MM.1S (cell line): Measurements from ENCODE around the gene GBX1.

Experiments used
- DNase-seq: peaks from one replicate; pipeline ENCODE4 v3.0.0-alpha.2; 2015
- H2AFZ ChIP-seq: fragments of 300-600 bp; sonication (generic); 2 replicates; pipeline ENCODE4 v1.6.0; 2016; ENCODE audit warnings: antibody characterized with exemption, low read length
- H3F3A ChIP-seq: fragments of 300-600 bp; sonication (generic); 2 replicates; pipeline ENCODE4 v1.6.1; 2016; ENCODE audit warnings: mild to moderate bottlenecking, antibody characterized with exemption, low read length, moderate library complexity, mixed read lengths; ENCODE audit not compliant: insufficient read depth
- H3K27ac ChIP-seq: fragments of 300-600 bp; sonication (generic); 2 replicates; pipeline ENCODE4 v1.5.1; 2016; ENCODE audit warnings: mild to moderate bottlenecking, low read length
- H3K27me3 ChIP-seq: fragments of 300-600 bp; sonication (generic); replicated peaks from 2 replicates; pipeline ENCODE4 v1.6.0; 2016; ENCODE audit warnings: low read length; ENCODE audit not compliant: insufficient read depth
- H3K36me3 ChIP-seq: fragments of 300-600 bp; sonication (generic); replicated peaks from 2 replicates; pipeline ENCODE4 v1.6.1; 2016; ENCODE audit warnings: mild to moderate bottlenecking, low read length, mixed read lengths; ENCODE audit not compliant: insufficient read depth
- H3K4me1 ChIP-seq: fragments of 300-600 bp; sonication (generic); 2 replicates; pipeline ENCODE4 v1.6.1; 2016; ENCODE audit warnings: low read length, mixed read lengths
- H3K4me2 ChIP-seq: fragments of 300-600 bp; sonication (generic); 2 replicates; pipeline ENCODE4 v1.6.0; 2016; ENCODE audit warnings: low read depth, low read length
- H3K4me3 ChIP-seq: fragments of 300-600 bp; sonication (generic); 2 replicates; pipeline ENCODE4 v1.5.1; 2016; ENCODE audit warnings: low read length, mixed read lengths
- H3K79me2 ChIP-seq: fragments of 300-600 bp; sonication (generic); 2 replicates; pipeline ENCODE4 v1.6.1; 2016; ENCODE audit warnings: mixed run types, low read length, mixed read lengths
- H3K9ac ChIP-seq: fragments of 300-600 bp; sonication (generic); 2 replicates; pipeline ENCODE4 v1.6.1; 2016; ENCODE audit warnings: low read length, mixed read lengths
- H3K9me2 ChIP-seq: fragments of 300-600 bp; sonication (generic); replicated peaks from 2 replicates; pipeline ENCODE4 v1.6.1; 2016; ENCODE audit warnings: mild to moderate bottlenecking, low read length, mixed read lengths; ENCODE audit not compliant: insufficient read depth
- H3K9me3 ChIP-seq: fragments of 300-600 bp; sonication (generic); replicated peaks from 2 replicates; pipeline ENCODE4 v1.6.1; 2016; ENCODE audit warnings: mild to moderate bottlenecking, low read length, mixed read lengths; ENCODE audit not compliant: insufficient read depth
- H4K20me1 ChIP-seq: fragments of 300-600 bp; sonication (generic); 2 replicates; pipeline ENCODE4 v1.6.1; 2016; ENCODE audit warnings: mild to moderate bottlenecking, low read length, moderate library complexity, mixed read lengths; ENCODE audit not compliant: insufficient read depth
- EZH2 ChIP-seq: fragments of 300-600 bp; sonication (generic); optimal IDR thresholded peaks from 2 replicates; pipeline ENCODE3; 2017; ENCODE audit warnings: low read depth, mild to moderate bottlenecking, antibody characterized with exemption, low read length, mixed read lengths
- EZH2phosphoT487 ChIP-seq: fragments of 300-600 bp; sonication (generic); IDR thresholded peaks from 2 replicates; pipeline ENCODE4 v1.6.1; 2018; ENCODE audit warnings: antibody characterized with exemption, low read length
- TF ChIP-seq, protein P1 (sequence below): fragments of 300-600 bp; sonication (generic); IDR thresholded peaks from 2 replicates; pipeline ENCODE4 v1.5.1; 2016; ENCODE audit warnings: antibody characterized with exemption, low read length, mixed read lengths

GBX1 gene

DNA sequence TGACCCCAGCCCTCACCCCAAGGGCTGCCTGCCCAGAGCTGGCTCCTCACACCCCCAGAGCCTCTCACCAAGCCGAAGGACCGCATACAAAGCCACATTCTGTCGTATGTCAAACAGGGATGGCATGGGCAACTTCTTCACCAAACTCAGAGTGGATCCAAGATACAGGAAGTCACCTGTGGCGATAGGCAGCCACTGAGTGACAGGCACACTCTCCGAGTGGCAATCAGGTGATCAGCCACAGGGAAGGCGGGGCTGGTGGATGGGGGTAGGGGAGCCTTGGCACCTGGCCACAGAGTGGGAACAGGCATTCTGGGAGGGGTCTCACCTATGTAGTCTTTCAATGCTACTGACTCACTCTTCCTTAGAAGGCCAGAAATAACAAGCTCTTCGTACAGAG, 26.7 kb upstream of the GBX1 start:
- Histone ChIP-seq H3K79me2 (no peaks in the 10 kb centered on the region), H3K9me3 (no peaks in the 10 kb centered on the region), H3K4me1 (no peaks in the 10 kb centered on the region), H3K4me3 (no peak overlapping the region), H3K27me3 (peaks cover 100% of the 10 kb centered on the region), H3K27ac (no peak overlapping the region), H3K9me2 (no peaks in the 10 kb centered on the region), H4K20me1 (no peaks in the 10 kb centered on the region), H3K36me3 (no peaks in the 10 kb centered on the region), H2AFZ (no peak overlapping the region), H3F3A (no peaks in the 10 kb centered on the region), H3K9ac (no peak overlapping the region), H3K4me2 (no peak overlapping the region)
- TF ChIP-seq EZH2 (no peak), EZH2phosphoT487 (no peak)
- TF ChIP-seq, protein P1, sequence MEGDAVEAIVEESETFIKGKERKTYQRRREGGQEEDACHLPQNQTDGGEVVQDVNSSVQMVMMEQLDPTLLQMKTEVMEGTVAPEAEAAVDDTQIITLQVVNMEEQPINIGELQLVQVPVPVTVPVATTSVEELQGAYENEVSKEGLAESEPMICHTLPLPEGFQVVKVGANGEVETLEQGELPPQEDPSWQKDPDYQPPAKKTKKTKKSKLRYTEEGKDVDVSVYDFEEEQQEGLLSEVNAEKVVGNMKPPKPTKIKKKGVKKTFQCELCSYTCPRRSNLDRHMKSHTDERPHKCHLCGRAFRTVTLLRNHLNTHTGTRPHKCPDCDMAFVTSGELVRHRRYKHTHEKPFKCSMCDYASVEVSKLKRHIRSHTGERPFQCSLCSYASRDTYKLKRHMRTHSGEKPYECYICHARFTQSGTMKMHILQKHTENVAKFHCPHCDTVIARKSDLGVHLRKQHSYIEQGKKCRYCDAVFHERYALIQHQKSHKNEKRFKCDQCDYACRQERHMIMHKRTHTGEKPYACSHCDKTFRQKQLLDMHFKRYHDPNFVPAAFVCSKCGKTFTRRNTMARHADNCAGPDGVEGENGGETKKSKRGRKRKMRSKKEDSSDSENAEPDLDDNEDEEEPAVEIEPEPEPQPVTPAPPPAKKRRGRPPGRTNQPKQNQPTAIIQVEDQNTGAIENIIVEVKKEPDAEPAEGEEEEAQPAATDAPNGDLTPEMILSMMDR = no peak
- DNase-seq = no peak

DNA sequence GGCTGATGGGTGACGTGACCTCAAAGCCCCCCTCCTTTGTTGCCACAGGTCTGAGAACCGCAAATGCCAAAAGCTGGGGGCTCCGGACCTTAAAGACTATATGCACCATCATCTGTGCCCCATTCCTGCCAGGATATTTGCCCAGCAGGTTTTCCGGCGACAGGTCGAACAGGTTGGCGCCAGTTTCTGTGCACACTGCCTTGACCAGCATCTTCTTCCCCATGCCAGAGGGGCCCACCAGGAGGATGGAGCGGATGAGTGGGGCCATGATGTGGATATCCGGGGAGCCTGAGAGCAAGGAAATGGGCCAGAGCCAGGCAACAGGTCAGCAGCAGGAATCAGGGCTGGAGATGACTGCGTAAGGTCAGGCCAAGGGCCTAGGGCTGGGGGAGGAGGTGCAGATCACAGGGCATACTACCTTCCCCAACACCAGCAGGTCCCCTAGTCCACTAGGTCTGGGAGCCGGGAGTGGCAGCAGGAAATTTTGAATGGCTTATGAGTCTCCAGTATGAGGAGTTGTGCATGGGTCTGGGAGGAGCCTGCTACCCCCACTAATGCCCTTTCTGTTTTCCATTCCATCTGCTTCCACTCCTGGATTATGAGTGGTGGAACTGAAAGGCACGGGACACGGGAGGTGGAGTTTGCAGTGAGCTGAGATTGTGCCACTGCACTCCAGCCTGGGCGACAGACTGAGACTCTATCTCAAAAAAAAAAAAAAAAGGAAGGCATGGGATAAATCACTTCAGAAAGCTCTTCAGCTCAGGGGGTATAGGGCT, 25.9 kb upstream of the GBX1 start:
- H3K27ac ChIP-seq = no peak overlapping the region
- TF ChIP-seq EZH2 (no peak), EZH2phosphoT487 (no peak)
- TF ChIP-seq, protein P1 = no peak
- no peaks in the 10 kb centered on the region for H3K9me2 ChIP-seq
- H3K4me3 ChIP-seq = no peak overlapping the region
- peaks cover 100% of the 10 kb centered on the region for H3K27me3 ChIP-seq
- no peaks in the 10 kb centered on the region for H3K79me2 ChIP-seq
- H3F3A ChIP-seq = no peaks in the 10 kb centered on the region
- H3K4me2 ChIP-seq = no peak overlapping the region
- no peak overlapping the region for H2AFZ ChIP-seq
- DNase-seq = no peak
- no peak overlapping the region for H3K9ac ChIP-seq
- no peaks in the 10 kb centered on the region for H3K9me3 ChIP-seq
- no peaks in the 10 kb centered on the region for H4K20me1 ChIP-seq
- no peaks in the 10 kb centered on the region for H3K4me1 ChIP-seq
- H3K36me3 ChIP-seq = no peaks in the 10 kb centered on the region

DNA sequence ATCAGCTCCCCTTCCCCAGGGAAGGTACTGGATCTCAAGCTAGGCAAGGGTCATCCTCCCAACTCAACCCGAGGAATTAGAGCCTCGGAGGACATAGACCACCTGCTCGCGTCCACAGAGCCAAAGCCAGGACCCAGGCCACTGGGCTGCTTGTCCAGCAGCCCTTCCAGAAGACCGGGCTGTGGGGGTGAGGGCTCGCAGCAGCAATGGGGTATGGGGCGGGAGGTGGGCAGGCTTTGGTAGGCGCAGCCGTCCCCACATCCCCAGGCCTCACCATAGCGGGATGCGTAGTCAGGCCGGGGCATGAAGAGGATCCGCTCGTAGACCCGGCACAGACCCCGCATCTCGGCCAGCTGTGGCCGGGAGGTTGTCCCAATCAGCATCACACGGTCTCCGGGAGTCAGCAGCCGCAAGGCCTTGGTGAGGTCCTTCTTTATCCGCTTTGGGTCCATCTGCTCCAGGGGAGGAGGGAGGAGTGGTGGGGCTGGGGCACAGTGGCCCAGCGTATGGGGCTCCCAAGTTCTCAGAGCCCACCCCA, 24.6 kb upstream of the GBX1 start:
- no peak overlapping the region for H3K9ac ChIP-seq
- H2AFZ ChIP-seq = no peak overlapping the region
- DNase-seq = no peak
- H3K9me3 ChIP-seq = no peaks in the 10 kb centered on the region
- H3K4me2 ChIP-seq = no peak overlapping the region
- no peaks in the 10 kb centered on the region for H4K20me1 ChIP-seq
- no peaks in the 10 kb centered on the region for H3K4me1 ChIP-seq
- H3K27ac ChIP-seq = no peak overlapping the region
- no peaks in the 10 kb centered on the region for H3K79me2 ChIP-seq
- no peak for TF ChIP-seq EZH2phosphoT487
- H3K9me2 ChIP-seq = no peaks in the 10 kb centered on the region
- H3F3A ChIP-seq = no peaks in the 10 kb centered on the region
- no peaks in the 10 kb centered on the region for H3K36me3 ChIP-seq
- H3K27me3 ChIP-seq = peaks cover 100% of the 10 kb centered on the region
- H3K4me3 ChIP-seq = no peak overlapping the region

DNA sequence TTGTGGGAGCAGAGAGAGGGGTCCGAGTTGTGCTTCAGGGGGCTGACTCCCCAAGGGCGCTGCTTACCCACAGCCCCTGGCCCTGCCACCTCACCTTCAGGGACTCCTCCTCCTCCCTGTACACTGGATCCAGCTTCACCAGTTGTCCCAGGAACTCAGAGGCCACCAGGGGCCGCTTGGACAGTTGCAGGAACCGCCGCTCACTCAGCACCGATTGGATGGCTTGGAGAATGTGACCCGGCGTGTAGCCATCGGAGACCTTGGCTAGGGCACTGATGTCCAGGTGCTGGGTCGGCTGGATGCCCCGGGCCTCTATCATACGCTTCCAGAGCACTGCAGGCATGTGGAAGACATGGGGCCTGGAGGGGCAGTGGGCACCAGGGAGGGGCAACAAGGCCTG, 24.1 kb upstream of the GBX1 start:
- no peak for TF ChIP-seq EZH2phosphoT487
- TF ChIP-seq, protein P1 = no peak
- Histone ChIP-seq H3K27me3 (peaks cover 100% of the 10 kb centered on the region), H3K36me3 (no peaks in the 10 kb centered on the region), H3K4me3 (no peak overlapping the region), H3K4me2 (no peak overlapping the region), H3F3A (no peaks in the 10 kb centered on the region), H3K27ac (no peak overlapping the region), H4K20me1 (no peaks in the 10 kb centered on the region), H3K4me1 (no peaks in the 10 kb centered on the region), H3K9ac (no peak overlapping the region), H3K9me3 (no peaks in the 10 kb centered on the region), H3K79me2 (no peaks in the 10 kb centered on the region), H2AFZ (no peak overlapping the region), H3K9me2 (no peaks in the 10 kb centered on the region)
- no peak for DNase-seq
